ENCODE data around the gene UPB1.

DNA sequence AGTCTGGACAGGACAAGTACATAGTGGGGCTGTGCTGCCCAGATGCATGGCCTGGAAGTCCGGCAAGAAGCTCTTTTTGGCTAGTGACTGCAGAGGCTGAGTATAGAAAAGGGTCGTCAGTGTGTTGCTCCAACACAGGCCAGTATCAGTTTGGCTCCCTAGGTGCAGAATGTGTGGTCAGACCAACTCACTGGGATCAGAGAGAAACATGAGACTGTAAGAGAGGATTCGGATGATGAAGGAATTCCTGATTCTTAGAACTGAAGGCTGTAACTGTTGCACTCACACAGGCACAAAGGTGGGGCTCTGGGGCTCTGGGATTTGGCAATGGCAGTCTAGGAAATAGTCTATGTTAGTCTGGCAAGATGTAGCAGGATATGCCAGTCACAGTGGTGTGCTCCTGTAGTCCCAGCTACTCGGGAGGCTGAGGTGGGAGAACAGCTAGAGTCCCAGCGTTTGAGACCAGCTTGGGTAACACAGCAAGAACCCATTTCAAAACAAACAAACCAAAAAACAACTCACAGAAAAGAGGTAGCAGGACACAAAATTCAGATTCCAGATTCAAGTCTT is 11.1 kb upstream of the UPB1 start:
- TF ChIP-seq ESRRA (IDR thresholded peaks at IDR 0.05; ENCODE audit: low read length): no peak
- no peak for TF ChIP-seq EGR1 (IDR thresholded peaks at IDR 0.05; ENCODE audit: borderline replicate concordance in 1 of 2, low read depth in 2 of 2, low read length in 2 of 2)

All from GM12878 (cell line).